Measurements from ENCODE around the gene ACSM2A.

- TF ChIP-seq DPF2 (IDR thresholded peaks at IDR 0.05) (no peak), CTCF (IDR thresholded peaks at IDR 0.05 in 2 of 3, conservative IDR thresholded peaks at IDR 0.05 in 1 of 3; ENCODE audit: control insufficient read depth in 2 of 3, extremely low read depth in 1 of 3, insufficient read depth in 1 of 3, low read depth in 3 of 3, low read length in 3 of 3) (no peak), BCL3 (IDR thresholded peaks at IDR 0.05; ENCODE audit: borderline replicate concordance, insufficient read depth, low read depth, low read length, poor library complexity, severe bottlenecking) (no peak), CEBPB (IDR thresholded peaks at IDR 0.05; ENCODE audit: borderline replicate concordance in 1 of 2, low read depth in 2 of 2, low read length in 2 of 2) (no peak), MAX (IDR thresholded peaks at IDR 0.05; ENCODE audit: low read depth, low read length) (no peak), ZNF24 (IDR thresholded peaks at IDR 0.05) (no peak), USF2 (IDR thresholded peaks at IDR 0.05; ENCODE audit: borderline replicate concordance, low read depth, low read length) (no peak)
Measured at GRCh38 chr16:20404637-20405036, 46.7 kb upstream of the ACSM2A start, which contains the start of gene PDILT.

Measured in GM12878 (cell line).